Fibroblast of villous mesenchyme (primary cell): ENCODE data around the gene UGT1A8. TPM values are rescaled to one million over a fixed set of nuclear protein-coding genes. Genes with fewer than 3 reads are reported as not detected.

Experiments used
- DNase-seq: peaks from one replicate; pipeline ENCODE4 v3.0.0-alpha.2; 2010; ENCODE audit warnings: low read depth
- H3K4me3 ChIP-seq: 2 replicates; pipeline ENCODE4 v1.5.1; 2011; ENCODE audit warnings: low read depth, mild to moderate bottlenecking, low read length
- total RNA-seq: library from RNA; depleted of rRNA; stranded (reverse); fragments of >200 nt; gene quantifications from 2 replicates; pipeline ENCODE4 v1.2.3, GENCODE V29; 2012
- TF ChIP-seq, protein P1 (sequence below): IDR thresholded peaks from 2 replicates; pipeline ENCODE4 v1.5.1; 2012; ENCODE audit warnings: low read depth, mild to moderate bottlenecking, low read length; ENCODE audit not compliant: insufficient read depth

The UGT1A8 gene
- total RNA-seq, 1 donor: under 0.01 TPM

DNA sequence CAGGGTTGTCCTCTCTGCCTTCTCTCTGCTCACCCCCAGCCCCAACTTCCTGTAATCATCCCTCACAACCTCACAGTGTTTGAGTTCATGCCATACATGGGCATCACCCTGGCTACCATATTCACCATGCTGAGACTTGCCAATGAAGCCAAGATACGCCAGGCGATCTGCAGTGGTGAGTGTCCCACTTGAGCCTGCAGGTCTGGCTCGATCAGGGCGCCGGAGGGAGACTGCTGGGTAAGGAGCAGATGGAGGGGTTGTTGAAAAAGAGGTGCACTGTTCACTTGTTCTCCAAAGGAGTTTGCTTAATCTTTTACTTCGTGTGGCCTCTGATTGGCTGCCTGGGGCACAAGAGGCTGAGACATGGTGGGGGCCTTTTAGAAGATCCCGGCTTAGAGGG is 175.3 kb downstream of the UGT1A8 start:
- no peak overlapping the region for H3K4me3 ChIP-seq
- TF ChIP-seq, protein P1, sequence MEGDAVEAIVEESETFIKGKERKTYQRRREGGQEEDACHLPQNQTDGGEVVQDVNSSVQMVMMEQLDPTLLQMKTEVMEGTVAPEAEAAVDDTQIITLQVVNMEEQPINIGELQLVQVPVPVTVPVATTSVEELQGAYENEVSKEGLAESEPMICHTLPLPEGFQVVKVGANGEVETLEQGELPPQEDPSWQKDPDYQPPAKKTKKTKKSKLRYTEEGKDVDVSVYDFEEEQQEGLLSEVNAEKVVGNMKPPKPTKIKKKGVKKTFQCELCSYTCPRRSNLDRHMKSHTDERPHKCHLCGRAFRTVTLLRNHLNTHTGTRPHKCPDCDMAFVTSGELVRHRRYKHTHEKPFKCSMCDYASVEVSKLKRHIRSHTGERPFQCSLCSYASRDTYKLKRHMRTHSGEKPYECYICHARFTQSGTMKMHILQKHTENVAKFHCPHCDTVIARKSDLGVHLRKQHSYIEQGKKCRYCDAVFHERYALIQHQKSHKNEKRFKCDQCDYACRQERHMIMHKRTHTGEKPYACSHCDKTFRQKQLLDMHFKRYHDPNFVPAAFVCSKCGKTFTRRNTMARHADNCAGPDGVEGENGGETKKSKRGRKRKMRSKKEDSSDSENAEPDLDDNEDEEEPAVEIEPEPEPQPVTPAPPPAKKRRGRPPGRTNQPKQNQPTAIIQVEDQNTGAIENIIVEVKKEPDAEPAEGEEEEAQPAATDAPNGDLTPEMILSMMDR: no peak
- no peak for DNase-seq

- DNase-seq: no peak
- TF ChIP-seq, protein P1: no peak
- no peak overlapping the region for H3K4me3 ChIP-seq
These were observed 176.2 kb downstream of the UGT1A8 start for GRCh38 chr2:233793465-233794127.

DNA sequence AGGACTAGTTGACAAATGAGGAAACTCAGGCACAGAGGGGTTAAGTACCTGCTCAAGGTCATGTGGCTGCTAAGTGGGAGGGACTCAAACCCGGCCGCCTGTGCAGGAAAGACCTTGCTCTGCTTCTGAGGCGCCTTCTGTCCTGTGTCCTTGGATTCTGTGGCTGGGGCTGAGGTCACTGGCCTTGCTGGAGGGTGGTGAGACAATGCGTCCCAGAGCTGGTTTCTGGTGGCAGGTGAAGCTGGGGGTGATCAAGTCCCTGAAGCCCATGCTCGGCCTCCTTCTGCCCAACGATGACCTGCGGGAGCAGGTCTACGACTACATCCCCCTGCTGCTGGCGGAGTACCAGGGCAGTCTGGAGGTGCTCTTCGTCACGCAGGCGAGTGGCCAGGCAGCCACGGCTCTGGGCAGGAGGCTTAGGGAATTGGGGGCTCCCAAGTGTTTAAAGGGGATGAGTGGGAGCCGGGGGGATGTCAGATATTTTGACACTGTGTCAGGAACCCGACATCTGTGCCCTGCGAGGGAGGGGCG is 176.8 kb downstream of the UGT1A8 start:
- no peak for DNase-seq
- TF ChIP-seq, protein P1: no peak
- H3K4me3 ChIP-seq: no peak overlapping the region

DNA sequence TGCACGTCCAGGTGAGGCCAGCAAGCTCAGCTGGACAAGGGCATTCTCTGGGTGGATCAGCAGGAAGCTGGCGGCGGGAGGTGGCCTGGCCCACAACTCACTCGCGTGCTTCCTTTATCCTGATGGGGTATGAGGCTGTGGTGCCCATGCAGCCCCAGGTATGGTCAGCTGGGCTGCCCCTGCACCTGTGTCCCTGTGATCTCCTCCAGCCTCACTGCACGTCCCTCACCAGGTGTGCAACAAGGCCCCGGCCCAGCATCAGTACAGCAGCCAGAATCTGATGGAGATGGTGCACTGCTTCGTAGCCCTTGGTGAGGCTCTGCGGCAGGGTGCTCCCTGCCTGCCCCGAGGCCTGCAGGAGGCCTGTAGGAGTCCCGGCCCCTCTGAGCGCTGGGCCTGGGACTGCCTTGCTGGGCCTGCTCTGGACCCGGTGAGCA is 178.3 kb downstream of the UGT1A8 start:
- no peak for DNase-seq
- TF ChIP-seq, protein P1: no peak
- no peak overlapping the region for H3K4me3 ChIP-seq

- TF ChIP-seq, protein P1: no peak
- no peak for DNase-seq
- no peak overlapping the region for H3K4me3 ChIP-seq
These were observed 178.8 kb downstream of the UGT1A8 start for GRCh38 chr2:233796254-233796653.

DNA sequence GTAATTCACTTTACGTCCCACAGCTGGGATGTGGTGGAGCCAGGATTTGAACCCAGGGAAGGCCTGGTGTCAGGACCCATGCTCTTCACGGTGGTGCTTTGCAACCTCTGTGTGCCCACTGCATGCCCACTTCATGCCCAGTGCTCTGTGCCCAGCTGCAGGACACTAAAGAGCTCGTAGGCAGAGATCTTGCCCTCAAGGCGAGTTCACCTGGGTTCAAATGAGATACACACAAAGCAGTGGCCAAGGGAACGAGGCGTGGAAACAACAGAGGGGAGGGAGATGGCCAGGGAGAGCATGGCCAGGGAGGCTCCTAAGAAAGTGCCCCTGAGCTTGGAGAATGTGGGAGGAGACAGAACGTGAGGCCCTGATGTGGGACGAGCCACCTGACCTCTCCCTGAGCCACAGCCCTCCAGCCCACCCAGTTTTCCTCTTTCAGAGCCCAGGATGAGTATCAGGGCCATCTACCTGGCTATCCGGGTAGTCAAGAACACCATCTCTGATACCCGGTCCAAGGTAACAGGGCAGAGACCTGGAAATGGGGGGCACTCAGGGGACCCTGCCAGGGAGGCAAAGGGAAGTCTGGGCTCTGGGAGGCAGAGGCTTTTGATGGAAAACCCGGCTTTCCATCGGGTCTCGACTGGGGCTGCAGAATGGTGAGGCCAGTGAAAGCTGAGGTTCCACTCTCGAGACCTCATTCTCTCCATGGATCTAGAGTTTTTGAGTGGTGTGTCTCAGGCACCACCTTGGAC is 181.1 kb downstream of the UGT1A8 start:
- H3K4me3 ChIP-seq: no peak overlapping the region
- no peak for DNase-seq
- TF ChIP-seq, protein P1: no peak
